IPS DF 6.9 (cell line): ENCODE data around the gene EOLA1.
A peak's percentile ranks its signal among the peaks of the same experiment; 100 is the strongest.

Source experiments
- DNase-seq: peaks from one replicate; pipeline ENCODE4 v3.0.0-alpha.2; 2013; ENCODE audit warnings: low read depth, low spot score
- H3K27ac ChIP-seq: one replicate; pipeline ENCODE4 v1.5.1; 2013; ENCODE audit warnings: low read length, control low read depth
- H3K27me3 ChIP-seq: 2 replicates; pipeline ENCODE4 v1.6.1; 2013; ENCODE audit warnings: mild to moderate bottlenecking, low read length; ENCODE audit not compliant: control insufficient read depth, insufficient read depth
- H3K36me3 ChIP-seq: 2 replicates; pipeline ENCODE4 v1.6.1; 2013; ENCODE audit warnings: low read length; ENCODE audit not compliant: control insufficient read depth, insufficient read depth
- H3K4me1 ChIP-seq: 2 replicates; pipeline ENCODE4 v1.6.1; 2013; ENCODE audit warnings: low read length; ENCODE audit not compliant: control insufficient read depth, insufficient read depth
- H3K4me3 ChIP-seq: 2 replicates; pipeline ENCODE4 v1.5.1; 2013; ENCODE audit warnings: mild to moderate bottlenecking, low read length
- H3K9me3 ChIP-seq: 2 replicates; pipeline ENCODE4 v1.6.1; 2013; ENCODE audit warnings: low read length, inconsistent platforms; ENCODE audit not compliant: control insufficient read depth, insufficient read depth
- WGBS: extraction: QIAGEN DNeasy Blood & Tissue Kit; methylation state at CpG from one replicate; pipeline ENCODE4 v1.1.7; 2013; ENCODE audit warnings: mixed read lengths, missing lambda C conversion rate; ENCODE audit not compliant: insufficient read length, insufficient coverage; 5-methylcytosine and 5-hydroxymethylcytosine counted together

The EOLA1 gene

DNA sequence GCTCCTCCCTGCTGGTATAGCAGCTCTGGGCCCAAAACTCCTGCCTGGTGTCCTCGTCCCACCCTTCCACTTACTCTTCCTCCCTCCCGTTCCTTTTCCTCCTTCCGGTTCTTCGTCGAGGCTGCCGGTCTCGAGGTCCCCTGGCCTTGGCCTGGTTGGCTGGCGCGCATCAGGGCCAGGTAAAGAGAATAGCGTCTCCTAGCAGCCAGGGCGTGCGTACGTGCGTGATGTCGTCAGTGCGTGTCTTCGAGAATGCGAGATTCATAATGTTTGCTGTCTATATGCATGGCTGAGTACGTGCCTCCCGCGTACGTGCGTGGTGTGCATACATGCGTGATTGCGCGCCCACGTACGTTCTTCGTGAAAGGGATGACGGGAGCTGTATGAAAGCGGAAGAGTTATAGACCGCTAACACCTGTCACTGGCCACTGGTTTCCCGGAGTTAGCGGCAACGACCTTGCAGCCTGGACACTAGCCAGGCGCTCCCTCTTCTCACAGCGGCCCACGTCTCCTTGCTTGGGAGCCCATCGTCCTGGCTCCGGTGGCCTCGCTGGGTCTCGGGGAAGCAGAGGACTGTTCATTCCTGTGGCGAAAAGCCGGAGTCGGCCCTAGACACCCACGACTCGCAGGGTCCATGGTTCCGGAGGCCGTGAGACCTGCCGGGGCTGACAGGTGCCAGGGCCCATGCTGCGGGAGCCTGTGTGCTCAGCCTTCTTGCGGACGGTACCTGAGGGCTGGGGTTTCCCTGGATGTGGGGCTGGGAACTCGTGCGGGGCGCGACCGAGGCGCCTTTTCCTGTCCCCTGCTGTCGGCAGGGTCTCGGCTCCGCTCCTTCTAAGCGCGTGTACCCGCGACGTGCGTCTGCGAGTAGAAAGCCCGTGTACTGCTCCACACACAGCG lies at the start of gene EOLA1:
EOLA1 (plus strand) TSS at position 392 of the 900 bp plus-strand sequence. CDS start 4,619 bp downstream, outside the sequence.
- Histone ChIP-seq H3K4me1 (peaks cover 2% of the 10 kb centered on the region; the same call in 1 of the 2 replicates), H3K4me3 (peak within 1 kb of the TSS; percentile 77; the same call in 1 of the 2 replicates), H3K36me3 (no peaks in the 10 kb centered on the region), H3K27ac (no peak within 1 kb of the TSS), H3K9me3 (no peaks in the 10 kb centered on the region), H3K27me3 (no peaks in the 10 kb centered on the region)
- DNase-seq, result no peak
- WGBS, result no CpG with 5 or more reads among the region's 71 CpGs

DNA sequence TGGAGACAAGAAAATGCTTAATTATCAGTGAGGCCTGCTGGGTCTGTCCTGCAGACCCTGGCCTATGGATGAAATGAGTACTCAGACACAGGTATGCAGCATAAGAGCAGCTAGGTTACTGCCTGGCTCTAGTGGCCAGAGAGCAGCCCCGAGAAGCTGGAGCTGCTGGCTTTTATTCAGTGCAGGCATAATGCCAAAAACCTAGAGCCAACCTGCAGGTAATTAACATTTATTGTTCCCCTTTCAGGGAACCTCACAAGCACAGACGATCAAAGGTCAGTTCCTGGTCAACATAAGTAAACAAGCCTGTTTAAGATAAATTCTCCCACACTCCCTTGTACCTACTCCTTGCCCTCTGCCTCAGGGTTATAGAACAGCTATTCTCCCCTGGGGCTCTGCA lies 49.0 kb upstream of the EOLA1 start:
- no peaks in the 10 kb centered on the region; the same call in 1 of the 2 replicates for H3K36me3 ChIP-seq
- H3K4me3 ChIP-seq, result no peak overlapping the region
- no peaks in the 10 kb centered on the region for H3K9me3 ChIP-seq
- no CpG with 5 or more reads among the region's 2 CpGs for WGBS
- H3K27me3 ChIP-seq, result no peaks in the 10 kb centered on the region
- no peak for DNase-seq
- no peaks in the 10 kb centered on the region for H3K4me1 ChIP-seq
- H3K27ac ChIP-seq, result no peak overlapping the region

DNA sequence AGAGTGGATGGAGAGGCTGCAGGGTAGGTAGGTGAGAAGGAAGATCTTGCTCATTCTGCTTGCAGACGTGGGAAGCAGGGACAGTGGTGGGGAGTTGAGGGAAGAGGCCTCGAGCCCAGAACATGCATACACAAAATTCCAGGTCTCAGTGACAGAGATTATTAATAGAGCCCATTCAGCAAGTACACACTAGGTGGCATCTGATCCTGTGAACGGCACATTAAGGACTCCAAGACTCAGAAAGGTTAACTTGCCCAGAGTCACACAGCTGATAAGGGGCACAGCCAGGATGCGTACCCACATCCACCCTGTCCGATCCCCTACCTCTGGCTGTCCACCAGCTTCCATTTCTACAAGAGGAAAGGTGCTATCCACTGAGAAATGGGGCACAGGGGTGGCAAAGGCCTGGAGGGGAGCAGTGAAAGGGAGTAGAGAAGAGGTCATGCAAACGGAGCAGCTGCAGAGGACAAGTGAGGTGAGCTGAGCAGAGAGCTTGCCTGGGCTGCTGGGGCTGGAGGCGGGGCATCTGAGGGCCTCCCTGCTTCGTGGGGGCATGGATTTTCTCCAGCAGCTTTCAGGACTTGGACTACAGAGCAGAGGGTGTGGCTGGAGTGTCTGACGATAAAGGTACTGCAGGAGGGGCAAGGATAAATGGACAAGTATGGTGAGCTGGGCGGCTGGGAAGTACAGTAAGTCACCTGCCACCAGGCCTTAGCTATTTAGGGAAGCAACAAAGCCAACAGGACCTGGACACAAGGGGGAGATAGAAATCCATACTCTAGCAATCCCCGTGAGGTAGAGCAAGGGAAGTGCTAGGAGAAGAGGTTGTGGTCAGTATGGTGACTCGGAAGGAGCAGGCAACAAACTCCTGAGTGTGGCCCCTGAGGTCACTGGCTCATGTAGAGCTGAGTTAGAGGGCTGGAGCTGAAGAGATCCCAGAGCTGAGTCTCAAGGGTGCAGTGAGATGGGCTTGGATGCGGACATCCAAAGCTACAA lies 46.9 kb upstream of the EOLA1 start:
- Histone ChIP-seq H3K27ac (no peak overlapping the region), H3K9me3 (no peaks in the 10 kb centered on the region), H3K4me3 (no peak overlapping the region), H3K27me3 (no peaks in the 10 kb centered on the region), H3K4me1 (no peaks in the 10 kb centered on the region), H3K36me3 (no peaks in the 10 kb centered on the region; the same call in 1 of the 2 replicates)
- no CpG with 5 or more reads among the region's 13 CpGs for WGBS
- no peak for DNase-seq

DNA sequence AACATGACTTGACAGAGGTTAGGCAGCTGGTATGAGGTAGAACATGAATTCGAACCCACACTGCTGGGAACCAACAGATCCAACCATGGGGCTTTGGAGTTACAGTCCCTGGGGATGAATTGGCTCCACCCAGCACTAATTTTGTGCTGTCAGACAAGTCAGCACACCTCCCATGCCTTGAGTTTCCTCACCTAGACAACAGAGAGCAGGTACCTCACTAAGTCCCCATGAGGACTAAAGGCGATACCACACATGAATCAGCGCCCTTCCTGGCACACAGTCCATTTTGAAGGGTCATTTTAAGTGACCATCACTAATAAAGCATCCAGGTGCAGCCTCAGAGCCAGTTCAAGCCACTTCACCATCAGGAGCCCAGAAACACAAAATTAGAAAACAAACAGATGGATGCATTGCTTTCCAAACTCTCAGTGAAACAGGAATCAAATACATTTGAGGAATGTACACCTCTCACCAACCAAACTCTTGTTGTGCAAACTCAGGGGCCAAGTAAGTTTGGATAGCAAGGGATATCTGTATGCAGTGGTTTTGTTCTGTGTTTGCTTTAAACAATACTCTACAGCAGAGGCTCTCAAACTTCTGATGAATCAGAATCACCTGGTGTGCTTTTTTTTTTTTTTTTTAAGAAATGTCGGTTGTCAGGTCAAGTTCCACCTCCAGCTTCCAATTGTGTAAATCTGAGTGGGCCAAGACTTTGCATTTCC lies 45.8 kb upstream of the EOLA1 start:
- H3K9me3 ChIP-seq, result no peaks in the 10 kb centered on the region
- H3K27ac ChIP-seq, result no peak overlapping the region
- DNase-seq, result no peak
- no peak overlapping the region for H3K4me3 ChIP-seq
- no peaks in the 10 kb centered on the region; the same call in 1 of the 2 replicates for H3K36me3 ChIP-seq
- no peaks in the 10 kb centered on the region for H3K27me3 ChIP-seq
- H3K4me1 ChIP-seq, result no peaks in the 10 kb centered on the region
- WGBS, result no CpG with 5 or more reads among the region's 4 CpGs

GRCh38 chrX:149495573-149496071 lies 45.2 kb upstream of the EOLA1 start:
- H3K4me1 ChIP-seq, result no peaks in the 10 kb centered on the region
- no peaks in the 10 kb centered on the region; the same call in 1 of the 2 replicates for H3K36me3 ChIP-seq
- H3K27me3 ChIP-seq, result no peaks in the 10 kb centered on the region
- no peak overlapping the region for H3K27ac ChIP-seq
- DNase-seq, result no peak
- no peak overlapping the region for H3K4me3 ChIP-seq
- WGBS, result no CpG with 5 or more reads among the region's 5 CpGs
- H3K9me3 ChIP-seq, result no peaks in the 10 kb centered on the region

GRCh38 chrX:149497054-149497453 lies 43.8 kb upstream of the EOLA1 start:
- Histone ChIP-seq H3K4me1 (no peaks in the 10 kb centered on the region), H3K4me3 (no peak overlapping the region), H3K9me3 (no peaks in the 10 kb centered on the region), H3K36me3 (no peaks in the 10 kb centered on the region; the same call in 1 of the 2 replicates), H3K27ac (no peak overlapping the region), H3K27me3 (no peaks in the 10 kb centered on the region)
- no CpG with 5 or more reads among the region's 1 CpG for WGBS
- DNase-seq, result no peak

- Histone ChIP-seq H3K27me3 (no peaks in the 10 kb centered on the region), H3K4me1 (no peaks in the 10 kb centered on the region), H3K27ac (no peak overlapping the region), H3K4me3 (no peak overlapping the region), H3K36me3 (no peaks in the 10 kb centered on the region; the same call in 1 of the 2 replicates), H3K9me3 (no peaks in the 10 kb centered on the region)
- no peak for DNase-seq
- WGBS, result no CpG with 5 or more reads among the region's 2 CpGs
Observed at GRCh38 chrX:149497626-149498025, 43.2 kb upstream of the EOLA1 start.

DNA sequence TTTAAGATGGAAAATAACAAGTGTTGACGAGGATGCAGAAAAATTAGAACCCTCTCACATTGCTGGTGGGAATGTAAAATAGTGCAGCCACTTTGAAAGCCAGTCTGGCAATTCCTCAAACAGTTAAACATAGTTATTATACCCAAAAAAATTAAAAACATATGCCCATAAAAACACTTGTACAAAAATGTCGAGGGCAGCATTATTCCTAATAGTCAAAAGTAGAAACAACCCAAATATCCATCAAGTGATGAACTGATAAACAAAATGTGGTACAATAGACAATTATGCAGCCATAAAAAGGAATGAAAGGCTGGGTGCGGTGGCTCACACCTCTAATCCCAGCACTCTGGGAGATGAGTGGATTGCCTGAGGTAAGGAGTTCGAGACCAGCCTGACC lies 42.0 kb upstream of the EOLA1 start:
- H3K9me3 ChIP-seq, result no peaks in the 10 kb centered on the region
- no peak overlapping the region for H3K27ac ChIP-seq
- WGBS, result no CpG with 5 or more reads among the region's 4 CpGs
- H3K4me1 ChIP-seq, result no peaks in the 10 kb centered on the region
- DNase-seq, result no peak
- H3K4me3 ChIP-seq, result no peak overlapping the region
- H3K27me3 ChIP-seq, result no peaks in the 10 kb centered on the region
- no peaks in the 10 kb centered on the region; the same call in 1 of the 2 replicates for H3K36me3 ChIP-seq

GRCh38 chrX:149499766-149500165 lies 41.0 kb upstream of the EOLA1 start:
- Histone ChIP-seq H3K4me3 (no peak overlapping the region), H3K36me3 (no peaks in the 10 kb centered on the region; the same call in 1 of the 2 replicates), H3K27ac (no peak overlapping the region), H3K27me3 (no peaks in the 10 kb centered on the region), H3K9me3 (no peaks in the 10 kb centered on the region), H3K4me1 (peaks cover 1% of the 10 kb centered on the region; the same call in 1 of the 2 replicates)
- DNase-seq, result no peak
- WGBS, result no CpG with 5 or more reads among the region's 5 CpGs
